ENCODE measurements around the gene ARGFX. TPM values are rescaled to one million over a fixed set of nuclear protein-coding genes. Genes with fewer than 3 reads are reported as not detected.

The ARGFX gene
- total and polyA plus RNA-seq, 9 of the 15 experiments (the other 6 are each of a cell fraction or from before 2014, with no cell fraction given): not detected

GRCh38 chr3:121574449-121574848 lies 6.7 kb downstream of the ARGFX start (continued):
- TF ChIP-seq REST (IDR thresholded peaks at IDR 0.05; ENCODE audit: borderline replicate concordance): peak; percentile 39; the same call in 1 of the 2 replicates
- TF ChIP-seq REST (CRISPR knock-in tag; IDR thresholded peaks at IDR 0.05; ENCODE audit: low read depth): no peak

GRCh38 chr3:121581691-121582090 lies 13.9 kb downstream of the ARGFX start:
- no TSS peak for BruUV-seq (replicated peaks)
- H3K9ac ChIP-seq (ENCODE audit: insufficient read depth in 1 of 2, low read depth in 2 of 2, low read length in 2 of 2): no peak overlapping the region
- no peaks in the 10 kb centered on the region for H3K79me2 ChIP-seq (ENCODE audit: control insufficient read depth, insufficient read depth, low read length)
- H3K4me1 ChIP-seq (replicated peaks in 1 of 2; ENCODE audit: control insufficient read depth in 2 of 2, insufficient read depth in 2 of 2, low read length in 2 of 2): no peaks in the 10 kb centered on the region; a peak in 1 of 5 replicates
- no peaks in the 10 kb centered on the region for H3K9me3 ChIP-seq (replicated peaks; ENCODE audit: control insufficient read depth, insufficient read depth, low read depth, low read length)
- ChIA-PET POLR2A (no interaction called here), CTCF (ENCODE audit: low intra/inter-chr PET ratio) (no interaction called here)
- H3K9me1 ChIP-seq (ENCODE audit: control insufficient read depth, insufficient read depth, low read length): no peaks in the 10 kb centered on the region
- 0% methylated on average over 2 of the region's 2 CpGs for WGBS (ENCODE audit: insufficient coverage, low coverage, missing lambda C conversion rate)
- no peak for ATAC-seq
- no peak overlapping the region for H2AFZ ChIP-seq (ENCODE audit: low read depth, low read length)
- H3K36me3 ChIP-seq (ENCODE audit: control insufficient read depth, insufficient read depth, low read length): no peaks in the 10 kb centered on the region
- H3K27me3 ChIP-seq (ENCODE audit: control insufficient read depth in 2 of 2, insufficient read depth in 2 of 2, low read length in 2 of 2): no peaks in the 10 kb centered on the region
- H3K4me2 ChIP-seq (ENCODE audit: insufficient read depth, low read length): no peak overlapping the region
- DNase-seq (ENCODE audit: extremely low read depth in 1 of 4, low spot score in 3 of 4): no peak
- no peak overlapping the region for H3K27ac ChIP-seq (ENCODE audit: extremely low read depth, low read depth, low read length)
- no peak overlapping the region for H3K4me3 ChIP-seq
- no peak for FAIRE-seq
- in situ Hi-C loops (cut with MboI) (no loop called here), intact Hi-C loops (cut with micrococcal nuclease) (no loop called here)
- no peaks in the 10 kb centered on the region for H4K20me1 ChIP-seq (replicated peaks; ENCODE audit: control insufficient read depth, insufficient read depth, low read length)
- TF ChIP-seq RFX7 (CRISPR knock-in tag; IDR thresholded peaks at IDR 0.05) (no peak), PHTF2 (CRISPR knock-in tag; IDR thresholded peaks at IDR 0.05) (no peak), TBP (optimal IDR thresholded peaks at IDR 0.05; ENCODE audit: low read depth, low read length) (no peak), HBP1 (CRISPR knock-in tag; IDR thresholded peaks at IDR 0.05) (no peak), PHF8 (IDR thresholded peaks at IDR 0.05; ENCODE audit: borderline replicate concordance, low read length) (no peak), ZNF134 (CRISPR knock-in tag; conservative IDR thresholded peaks at IDR 0.05) (no peak), ZBTB2 (IDR thresholded peaks at IDR 0.05) (no peak), ESRRB (CRISPR knock-in tag; IDR thresholded peaks at IDR 0.05; ENCODE audit: borderline replicate concordance) (no peak), SOX6 (IDR thresholded peaks at IDR 0.05) (no peak), ZBED1 (IDR thresholded peaks at IDR 0.05) (no peak), ZNF586 (CRISPR knock-in tag; conservative IDR thresholded peaks at IDR 0.05) (no peak)

Measured in K562 (cell line).